ENCODE results near the gene ZSCAN10. TPM values are rescaled to one million over a fixed set of nuclear protein-coding genes. Genes with fewer than 3 reads are reported as not detected.

The ZSCAN10 gene
- polyA plus RNA-seq, 1 donor from 2014 or later = 0.10 TPM

Small RNA genes lying within 50 kb of the gene (small RNA-seq; reads per million reads assigned to genes)
- gene RNU1-22P = 0.07 to 2.8 (median 0.10) reads per million in 3 experiments

Other genes starting within 250 kb of the ZSCAN10 start
- not detected in 2 replicates for gene PRSS22, start 241.1 kb downstream of the ZSCAN10 start, polyA plus RNA-seq
- gene FLYWCH2, start 216.1 kb downstream of the ZSCAN10 start, polyA plus RNA-seq = 193 and 211 TPM in 2 replicates
- 33.0 and 41.4 TPM in 2 replicates for gene FLYWCH1, start 187.4 kb downstream of the ZSCAN10 start, polyA plus RNA-seq
- gene KREMEN2, start 135.0 kb downstream of the ZSCAN10 start, polyA plus RNA-seq = 0.71 TPM in 1 of 2 replicates, not detected in the other
- gene PAQR4, start 129.9 kb downstream of the ZSCAN10 start, polyA plus RNA-seq = 47.8 and 55.8 TPM in 2 replicates
- gene PKMYT1, start 118.8 kb downstream of the ZSCAN10 start, polyA plus RNA-seq = 2.9 and 5.9 TPM in 2 replicates
- gene CLDN9, start 86.4 kb downstream of the ZSCAN10 start, polyA plus RNA-seq = not detected in 2 replicates
- gene CLDN6, start 81.1 kb downstream of the ZSCAN10 start, polyA plus RNA-seq = 1.1 TPM in 1 of 2 replicates, not detected in the other
- gene TNFRSF12A, start 78.9 kb downstream of the ZSCAN10 start, polyA plus RNA-seq = 2.0 and 2.3 TPM in 2 replicates
- gene HCFC1R1, start 75.4 kb downstream of the ZSCAN10 start, polyA plus RNA-seq = 19.0 and 23.7 TPM in 2 replicates
- 11.4 and 23.0 TPM in 2 replicates for gene THOC6, start 75.3 kb downstream of the ZSCAN10 start, polyA plus RNA-seq
- 0.37 TPM in 1 of 2 replicates, not detected in the other for gene BICDL2, start 62.4 kb downstream of the ZSCAN10 start, polyA plus RNA-seq
- gene MMP25, start 52.7 kb downstream of the ZSCAN10 start, polyA plus RNA-seq = not detected in 2 replicates
- gene IL32, start 33.7 kb downstream of the ZSCAN10 start, polyA plus RNA-seq = not detected in 2 replicates
- 30.0 and 39.4 TPM in 2 replicates for gene ZNF205, start 13.3 kb upstream of the ZSCAN10 start, polyA plus RNA-seq
- 5.1 and 9.8 TPM in 2 replicates for gene ZNF213, start 35.7 kb upstream of the ZSCAN10 start, polyA plus RNA-seq
- 2.5 and 2.7 TPM in 2 replicates for gene OR1F1, start 88.9 kb upstream of the ZSCAN10 start, polyA plus RNA-seq
- 20.8 and 23.0 TPM in 2 replicates for gene ZNF200, start 135.9 kb upstream of the ZSCAN10 start, polyA plus RNA-seq
- gene MEFV, start 157.3 kb upstream of the ZSCAN10 start, polyA plus RNA-seq = not detected in 2 replicates
- 65.4 and 88.4 TPM in 2 replicates for gene ZNF263, start 184.2 kb upstream of the ZSCAN10 start, polyA plus RNA-seq
- 21.7 and 25.2 TPM in 2 replicates for gene TIGD7, start 206.1 kb upstream of the ZSCAN10 start, polyA plus RNA-seq
- 58.3 and 76.0 TPM in 2 replicates for gene ZNF75A, start 206.2 kb upstream of the ZSCAN10 start, polyA plus RNA-seq

All from neural cell (in vitro differentiated cells).